WTC11 (cell line): ENCODE measurements around the gene ARL15. TPM values are rescaled to one million over a fixed set of nuclear protein-coding genes. Genes with fewer than 3 reads are reported as not detected.

ENCODE experiments used
- ATAC-seq: fragments of 200-7000 bp; cut with Tn5 transposase; 2 replicates; pipeline ENCODE4 v1.10.0; 2021; ENCODE audit warnings: mild to moderate bottlenecking, moderate library complexity
- Bru-seq: library from RNA; stranded (reverse); fragments of 400-500 nt; gene quantifications from one replicate; lab custom pipeline; 2021; lab: Mats Ljungman, UMichigan
- CTCF ChIA-PET: fragments of 300-600 bp; sonication (Branson Sonifier 250); formaldehyde crosslinking; loops from one replicate; lab custom pipeline; 2021; ENCODE audit warnings: antibody characterized with exemption; lab: Charles Lee
- POLR2A ChIA-PET: fragments of 350-600 bp; sonication (Branson Sonifier 250); formaldehyde crosslinking; loops from one replicate; lab custom pipeline; 2021; ENCODE audit warnings: antibody characterized with exemption; lab: Charles Lee
- DNase-seq: peaks from one replicate; pipeline ENCODE4 v3.0.0; 2021; ENCODE audit warnings: low spot score
- H3K27ac Mint-ChIP-seq: 2 replicates; pipeline ENCODE4 v1.8.0; 2021; ENCODE audit warnings: mixed read lengths
- H3K27me3 Mint-ChIP-seq: 2 replicates; pipeline ENCODE4 v1.8.0; 2021; ENCODE audit warnings: low read depth, mild to moderate bottlenecking, moderate library complexity, mixed read lengths
- H3K36me3 Mint-ChIP-seq: 2 replicates; pipeline ENCODE4 v1.8.0; 2021; ENCODE audit warnings: mixed read lengths
- H3K4me1 Mint-ChIP-seq: 2 replicates; pipeline ENCODE4 v1.8.0; 2022; ENCODE audit warnings: mixed read lengths
- H3K4me3 Mint-ChIP-seq: 2 replicates; pipeline ENCODE4 v1.8.0; 2021; ENCODE audit warnings: mild to moderate bottlenecking, moderate library complexity, mixed read lengths
- H3K9me3 Mint-ChIP-seq: 2 replicates; pipeline ENCODE4 v1.8.0; 2021; ENCODE audit warnings: mixed read lengths
- CREM ChIP-seq: sonication (generic); formaldehyde crosslinking; IDR thresholded peaks from 2 replicates; pipeline ENCODE4 v1.8.1; 2022; ENCODE audit warnings: mild to moderate bottlenecking, missing genetic modification reagents, moderate library complexity
- EMX1 ChIP-seq: fragments of 250-450 bp; sonication (Bioruptor Pico); IDR thresholded peaks from 2 replicates; pipeline ENCODE4 v1.8.0; 2021; ENCODE audit warnings: mild to moderate bottlenecking
- ESRRA ChIP-seq: sonication (generic); formaldehyde crosslinking; IDR thresholded peaks from 2 replicates; pipeline ENCODE4 v1.8.1; 2022; ENCODE audit warnings: mild to moderate bottlenecking, missing genetic modification reagents, borderline replicate concordance
- ETV6 ChIP-seq: sonication (generic); formaldehyde crosslinking; IDR thresholded peaks from 2 replicates; pipeline ENCODE4 v1.8.1; 2022; ENCODE audit warnings: mild to moderate bottlenecking, missing genetic modification reagents
- FOXK1 ChIP-seq: sonication (generic); formaldehyde crosslinking; IDR thresholded peaks from 2 replicates; pipeline ENCODE4 v1.8.0; 2022; ENCODE audit warnings: mild to moderate bottlenecking, moderate library complexity, missing genetic modification reagents
- FOXP1 ChIP-seq: sonication (generic); formaldehyde crosslinking; IDR thresholded peaks from 2 replicates; pipeline ENCODE4 v1.8.0; 2022; ENCODE audit warnings: missing genetic modification reagents, mild to moderate bottlenecking, moderate library complexity, borderline replicate concordance
- HMGA2 ChIP-seq: fragments of 250-450 bp; sonication (Bioruptor Pico); IDR thresholded peaks from 2 replicates; pipeline ENCODE4 v1.4.0; 2021; ENCODE audit warnings: mild to moderate bottlenecking, moderate library complexity
- IRF2 ChIP-seq: sonication (generic); formaldehyde crosslinking; IDR thresholded peaks from 2 replicates; pipeline ENCODE4 v1.8.0; 2022; ENCODE audit warnings: low read depth, missing genetic modification reagents, borderline replicate concordance
- NR3C1 ChIP-seq: sonication (generic); formaldehyde crosslinking; conservative IDR thresholded peaks from 2 replicates; pipeline ENCODE4 v1.8.1; 2023; ENCODE audit warnings: low read depth, mild to moderate bottlenecking, missing genetic modification reagents
- OVOL2 ChIP-seq: fragments of 250-450 bp; sonication (Bioruptor Pico); IDR thresholded peaks from 2 replicates; pipeline ENCODE4 v1.9.0; 2021; ENCODE audit warnings: mild to moderate bottlenecking, borderline replicate concordance
- PRRX2 ChIP-seq: fragments of 250-450 bp; sonication (Bioruptor Pico); IDR thresholded peaks from 2 replicates; pipeline ENCODE4 v1.8.0; 2021; ENCODE audit warnings: mild to moderate bottlenecking
- RELA ChIP-seq: sonication (generic); formaldehyde crosslinking; IDR thresholded peaks from 2 replicates; pipeline ENCODE4 v1.8.1; 2022; ENCODE audit warnings: missing genetic modification reagents, mild to moderate bottlenecking, borderline replicate concordance
- SP1 ChIP-seq: sonication (generic); formaldehyde crosslinking; conservative IDR thresholded peaks from 2 replicates; pipeline ENCODE4 v1.8.1; 2022; ENCODE audit warnings: missing genetic modification reagents
- TCF7 ChIP-seq: sonication (generic); formaldehyde crosslinking; IDR thresholded peaks from 2 replicates; pipeline ENCODE4 v1.8.0; 2022; ENCODE audit warnings: mild to moderate bottlenecking, low read depth, missing genetic modification reagents, moderate library complexity
- TEAD1 ChIP-seq: sonication (generic); formaldehyde crosslinking; IDR thresholded peaks from 2 replicates; pipeline ENCODE4 v1.8.0; 2022; ENCODE audit warnings: mild to moderate bottlenecking, missing genetic modification reagents
- TEAD4 ChIP-seq: sonication (generic); formaldehyde crosslinking; IDR thresholded peaks from 2 replicates; pipeline ENCODE4 v1.8.0; 2022; ENCODE audit warnings: mild to moderate bottlenecking, missing genetic modification reagents
- TP53 ChIP-seq: sonication (generic); formaldehyde crosslinking; IDR thresholded peaks from 2 replicates; pipeline ENCODE4 v1.8.1; 2023; ENCODE audit warnings: mild to moderate bottlenecking, missing genetic modification reagents
- ZNF121 ChIP-seq: sonication (generic); formaldehyde crosslinking; IDR thresholded peaks from 2 replicates; pipeline ENCODE4 v1.8.0; 2023; ENCODE audit warnings: missing genetic modification reagents
- ZNF138 ChIP-seq: sonication (generic); formaldehyde crosslinking; conservative IDR thresholded peaks from 2 replicates; pipeline ENCODE4 v1.8.1; 2022; ENCODE audit warnings: mild to moderate bottlenecking, moderate library complexity, missing genetic modification reagents
- ZNF219 ChIP-seq: sonication (generic); formaldehyde crosslinking; IDR thresholded peaks from 2 replicates; pipeline ENCODE4 v1.8.0; 2023; ENCODE audit warnings: missing genetic modification reagents, mild to moderate bottlenecking, borderline replicate concordance
- ZNF317 ChIP-seq: sonication (generic); formaldehyde crosslinking; IDR thresholded peaks from 2 replicates; pipeline ENCODE4 v1.8.1; 2023; ENCODE audit warnings: low read depth, mild to moderate bottlenecking, moderate library complexity, missing genetic modification reagents, borderline replicate concordance
- ZNF396 ChIP-seq: fragments of 250-450 bp; sonication (Bioruptor Pico); IDR thresholded peaks from 2 replicates; pipeline ENCODE4 v1.8.0; 2021; ENCODE audit warnings: mild to moderate bottlenecking, moderate library complexity, borderline replicate concordance
- long read RNA-seq, 3 experiments: library from RNA in 1 of 3; library from capped mRNA in 1 of 3; library from polyadenylated mRNA in 1 of 3; unstranded in 2 of 3; stranded (forward) in 1 of 3; transcript quantifications; one replicate each; pipeline ENCODE4 v2.0.0, GENCODE V29; 2021
- total RNA-seq: library from RNA; stranded (reverse); gene quantifications from 3 replicates; pipeline ENCODE4 v1.2.3, GENCODE V29; 2021
- TF ChIP-seq, protein P1 (sequence below): fragments of 250-450 bp; sonication (Bioruptor Pico); conservative IDR thresholded peaks from 2 replicates; pipeline ENCODE4 v1.9.0; 2021; ENCODE audit warnings: mild to moderate bottlenecking
- TF ChIP-seq, protein P2 (sequence below): fragments of 250-450 bp; sonication (Bioruptor Pico); IDR thresholded peaks from 2 replicates; pipeline ENCODE4 v2.1.2; 2022; ENCODE audit warnings: mild to moderate bottlenecking, moderate library complexity
- TF ChIP-seq, protein P3 (sequence below): sonication (generic); formaldehyde crosslinking; IDR thresholded peaks from 2 replicates; pipeline ENCODE4 v1.8.0; 2022; ENCODE audit warnings: mild to moderate bottlenecking, missing genetic modification reagents
- TF ChIP-seq, protein P4 (sequence below): fragments of 200-600 bp; IDR thresholded peaks from 2 replicates; pipeline ENCODE4 v1.8.0; 2022; ENCODE audit warnings: antibody characterized with exemption

ARL15 gene
- total RNA-seq (20.1 to 23.9 TPM (median 21.5 TPM) in 3 replicates), Bru-seq, nascent RNA (percentile 73 among the genes with signal in this experiment)
- long read RNA-seq, experiment 1, transcript ARL15-202 (5 exons, 2,486 nt), result major isoform, 8 of 22 reads
- long read RNA-seq, experiment 1, partial matches to known transcripts, result 0 of 22 reads
- long read RNA-seq, experiment 1, other reads (novel, unspliced or antisense), result 13 of 22 reads
- long read RNA-seq, experiment 2, partial matches to known transcripts, result 0 of 13 reads
- long read RNA-seq, experiment 2, other reads (novel, unspliced or antisense), result 11 of 13 reads
- long read RNA-seq, experiment 3, partial matches to known transcripts, result 0 of 2 reads
- long read RNA-seq, experiment 3, other reads (novel, unspliced or antisense), result 1 of 2 reads

DNA sequence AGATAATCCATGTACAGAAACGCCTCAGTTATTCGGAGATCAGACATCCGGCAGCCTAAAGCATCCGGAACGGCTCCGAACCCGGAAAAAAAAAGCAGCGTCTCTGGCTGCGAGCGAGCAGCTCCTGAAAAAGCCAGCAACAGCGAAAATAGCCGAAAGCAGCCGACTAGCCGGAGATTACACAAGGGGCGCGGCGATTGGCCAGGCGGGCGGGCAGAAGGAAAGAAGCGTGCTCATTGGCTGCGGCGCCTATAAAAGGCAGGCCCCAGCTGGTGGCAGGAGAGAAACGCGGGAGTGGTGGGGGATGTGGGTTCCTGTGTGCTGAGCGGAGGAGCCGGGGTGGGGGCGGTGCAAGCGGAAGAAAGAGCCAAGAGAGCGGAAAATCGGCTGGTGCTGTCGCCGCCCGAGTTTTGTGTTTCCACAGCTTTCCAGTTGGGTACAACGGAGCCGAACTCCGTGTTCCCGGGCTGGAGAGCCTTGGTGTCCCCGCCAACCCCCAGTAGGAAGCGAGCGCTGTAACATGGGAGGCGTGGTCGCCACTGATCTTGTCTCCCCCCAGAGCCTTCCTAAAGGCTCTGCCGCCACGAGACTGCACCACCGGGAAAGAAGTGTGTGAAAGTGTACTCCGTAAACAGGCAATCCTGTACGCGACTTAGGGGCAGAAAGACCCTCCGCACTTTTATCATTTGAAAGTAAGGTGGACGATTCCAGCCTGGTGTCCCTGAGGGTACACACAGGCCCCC lies at the start of gene ARL15:
Gene ARL15, minus strand, starts transcription at position 141 of the 743 bp plus-strand sequence.
- Mint-ChIP-seq H3K27me3 (peaks cover 20% of the 10 kb centered on the region), H3K27ac (peak within 1 kb of the TSS; percentile 93), H3K4me3 (peak within 1 kb of the TSS; percentile 92), H3K4me1 (peaks cover 36% of the 10 kb centered on the region), H3K9me3 (no peaks in the 10 kb centered on the region), H3K36me3 (no peaks in the 10 kb centered on the region)
- CTCF ChIA-PET, result interaction anchor here (0.6 to 2.8 kb wide), 17 partner anchors 8 to 849 kb away, joined by 3 to 18 read pairs (median 4); partner anchors contain the start of gene SNX18
- DNase-seq, result peak; percentile 98
- POLR2A ChIA-PET, result interaction anchor here (0.6 to 1.6 kb wide), 16 partner anchors 9 to 991 kb away, joined by 3 to 9 read pairs (median 4); no protein-coding TSS in a partner anchor
- peak; percentile 90 for ATAC-seq
- TF ChIP-seq RELA (CRISPR knock-in tag) (no peak), TEAD4 (CRISPR knock-in tag) (0 out of 2 replicates have a peak, but pooled peaks have one; percentile 14), HMGA2 (CRISPR knock-in tag) (no peak), CREM (CRISPR knock-in tag) (no peak), FOXP1 (no peak), IRF2 (CRISPR knock-in tag) (no peak), NR3C1 (CRISPR knock-in tag) (no peak), TEAD1 (peak; percentile 79; the same call in 1 of the 2 replicates), ZNF317 (no peak), ZNF138 (CRISPR knock-in tag) (no peak), TCF7 (CRISPR knock-in tag) (no peak), ZNF396 (CRISPR knock-in tag) (no peak), SP1 (CRISPR knock-in tag) (peak; percentile 42; the same call in 1 of the 2 replicates), ZNF219 (peak; percentile 54; the same call in 1 of the 2 replicates), TP53 (no peak), EMX1 (CRISPR knock-in tag) (0 out of 2 replicates have a peak, but pooled peaks have one; percentile 32), ESRRA (CRISPR knock-in tag) (no peak), OVOL2 (CRISPR knock-in tag) (no peak), ZNF121 (no peak), ETV6 (CRISPR knock-in tag) (no peak), PRRX2 (CRISPR knock-in tag) (no peak), FOXK1 (CRISPR knock-in tag) (no peak)
- TF ChIP-seq, protein P1, sequence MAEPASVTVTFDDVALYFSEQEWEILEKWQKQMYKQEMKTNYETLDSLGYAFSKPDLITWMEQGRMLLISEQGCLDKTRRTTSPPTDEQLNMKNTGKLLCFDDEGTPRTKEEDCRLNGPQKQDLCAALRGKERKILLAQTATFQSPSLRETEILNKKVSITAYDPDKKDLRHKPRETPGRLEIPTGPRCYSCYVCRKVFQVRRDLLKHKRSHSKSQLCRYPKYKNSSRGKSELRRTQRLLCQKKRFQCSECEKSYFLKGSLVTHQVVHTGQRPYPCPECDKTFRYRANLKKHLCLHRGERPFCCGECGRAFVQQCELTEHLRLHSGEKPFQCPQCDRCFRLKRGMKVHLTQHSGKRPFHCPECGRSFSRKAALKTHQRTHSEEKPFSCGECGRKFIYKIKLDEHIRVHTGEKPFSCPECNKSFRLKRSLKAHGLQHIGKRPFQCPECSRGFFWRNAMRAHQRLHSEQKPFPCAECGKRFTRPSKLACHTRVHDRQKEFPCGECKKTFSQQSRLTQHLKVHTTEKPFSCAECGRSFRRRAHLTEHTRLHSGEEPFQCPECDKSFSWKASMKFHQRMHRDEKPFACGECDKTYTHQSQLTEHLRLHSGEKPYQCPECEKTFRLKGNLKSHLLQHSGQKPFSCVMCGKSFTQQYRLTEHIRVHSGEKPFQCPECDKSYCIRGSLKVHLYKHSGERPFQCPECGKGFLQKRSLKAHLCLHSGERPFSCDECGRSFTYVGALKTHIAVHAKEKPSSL (CRISPR knock-in tag), result no peak
- TF ChIP-seq, protein P2, sequence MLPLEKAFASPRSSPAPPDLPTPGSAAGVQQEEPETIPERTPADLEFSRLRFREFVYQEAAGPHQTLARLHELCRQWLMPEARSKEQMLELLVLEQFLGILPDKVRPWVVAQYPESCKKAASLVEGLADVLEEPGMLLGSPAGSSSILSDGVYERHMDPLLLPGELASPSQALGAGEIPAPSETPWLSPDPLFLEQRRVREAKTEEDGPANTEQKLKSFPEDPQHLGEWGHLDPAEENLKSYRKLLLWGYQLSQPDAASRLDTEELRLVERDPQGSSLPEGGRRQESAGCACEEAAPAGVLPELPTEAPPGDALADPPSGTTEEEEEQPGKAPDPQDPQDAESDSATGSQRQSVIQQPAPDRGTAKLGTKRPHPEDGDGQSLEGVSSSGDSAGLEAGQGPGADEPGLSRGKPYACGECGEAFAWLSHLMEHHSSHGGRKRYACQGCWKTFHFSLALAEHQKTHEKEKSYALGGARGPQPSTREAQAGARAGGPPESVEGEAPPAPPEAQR (CRISPR knock-in tag), result no peak
- TF ChIP-seq, protein P3, sequence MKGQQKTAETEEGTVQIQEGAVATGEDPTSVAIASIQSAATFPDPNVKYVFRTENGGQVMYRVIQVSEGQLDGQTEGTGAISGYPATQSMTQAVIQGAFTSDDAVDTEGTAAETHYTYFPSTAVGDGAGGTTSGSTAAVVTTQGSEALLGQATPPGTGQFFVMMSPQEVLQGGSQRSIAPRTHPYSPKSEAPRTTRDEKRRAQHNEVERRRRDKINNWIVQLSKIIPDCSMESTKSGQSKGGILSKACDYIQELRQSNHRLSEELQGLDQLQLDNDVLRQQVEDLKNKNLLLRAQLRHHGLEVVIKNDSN (CRISPR knock-in tag), result peak; percentile 58; the same call in 1 of the 2 replicates
- TF ChIP-seq, protein P4, sequence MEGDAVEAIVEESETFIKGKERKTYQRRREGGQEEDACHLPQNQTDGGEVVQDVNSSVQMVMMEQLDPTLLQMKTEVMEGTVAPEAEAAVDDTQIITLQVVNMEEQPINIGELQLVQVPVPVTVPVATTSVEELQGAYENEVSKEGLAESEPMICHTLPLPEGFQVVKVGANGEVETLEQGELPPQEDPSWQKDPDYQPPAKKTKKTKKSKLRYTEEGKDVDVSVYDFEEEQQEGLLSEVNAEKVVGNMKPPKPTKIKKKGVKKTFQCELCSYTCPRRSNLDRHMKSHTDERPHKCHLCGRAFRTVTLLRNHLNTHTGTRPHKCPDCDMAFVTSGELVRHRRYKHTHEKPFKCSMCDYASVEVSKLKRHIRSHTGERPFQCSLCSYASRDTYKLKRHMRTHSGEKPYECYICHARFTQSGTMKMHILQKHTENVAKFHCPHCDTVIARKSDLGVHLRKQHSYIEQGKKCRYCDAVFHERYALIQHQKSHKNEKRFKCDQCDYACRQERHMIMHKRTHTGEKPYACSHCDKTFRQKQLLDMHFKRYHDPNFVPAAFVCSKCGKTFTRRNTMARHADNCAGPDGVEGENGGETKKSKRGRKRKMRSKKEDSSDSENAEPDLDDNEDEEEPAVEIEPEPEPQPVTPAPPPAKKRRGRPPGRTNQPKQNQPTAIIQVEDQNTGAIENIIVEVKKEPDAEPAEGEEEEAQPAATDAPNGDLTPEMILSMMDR, result no peak
